Activated naive CD8-positive, alpha-beta T cell treated with anti-CD3 and anti-CD28 coated beads, Interleukin-2, amount 10 ng/mL, durations not matched to agents 7 days and 5 days (primary cell): Measurements from ENCODE around the gene RCOR1. TPM values are rescaled to one million over a fixed set of nuclear protein-coding genes. Genes with fewer than 3 reads are reported as not detected.
A peak's percentile ranks its signal among the peaks of the same experiment; 100 is the strongest.

Source experiments
- ATAC-seq: fragments of 150-1000 bp; cut with Tn5 transposase; one replicate; pipeline ENCODE4 v1.10.0; 2021; ENCODE audit warnings: low read depth, moderate library complexity
- POLR2A ChIA-PET: fragments of 350-600 bp; sonication (Branson Sonifier 250); formaldehyde crosslinking; loops from one replicate; lab custom pipeline; 2021; ENCODE audit warnings: antibody characterized with exemption; lab: Charles Lee
- DNase-seq: peaks from one replicate; pipeline ENCODE4 v3.0.0; 2021
- H3K27ac Mint-ChIP-seq: one replicate; pipeline ENCODE4 v1.8.0; 2022; ENCODE audit warnings: mild to moderate bottlenecking, mixed read lengths
- H3K27me3 Mint-ChIP-seq: one replicate; pipeline ENCODE4 v1.8.0; 2022; ENCODE audit warnings: mild to moderate bottlenecking, moderate library complexity, mixed read lengths
- H3K36me3 Mint-ChIP-seq: one replicate; pipeline ENCODE4 v1.8.0; 2021; ENCODE audit warnings: mild to moderate bottlenecking, mixed read lengths
- H3K4me1 Mint-ChIP-seq: one replicate; pipeline ENCODE4 v1.8.0; 2021; ENCODE audit warnings: mixed read lengths
- H3K4me3 Mint-ChIP-seq: one replicate; pipeline ENCODE4 v1.8.0; 2022; ENCODE audit warnings: mild to moderate bottlenecking, moderate library complexity, mixed read lengths
- H3K9me3 Mint-ChIP-seq: one replicate; pipeline ENCODE4 v1.8.0; 2021; ENCODE audit warnings: mixed read lengths
- total RNA-seq, 2 experiments: library from RNA; stranded (reverse); gene quantifications; one replicate each; pipeline ENCODE4 v1.2.3, GENCODE V29; 2021

The RCOR1 gene
- total RNA-seq, 2 experiments from 2014 or later, result 21.7 to 24.3 TPM

- no peaks in the 10 kb centered on the region for H3K9me3 Mint-ChIP-seq
- peak; percentile 62 for DNase-seq
- POLR2A ChIA-PET, result interaction anchor here (0.6 to 1.2 kb wide), 6 partner anchors 33 to 1859 kb away, joined by 3 to 5 read pairs (median 4); no protein-coding TSS in a partner anchor
- peaks cover 3% of the 10 kb centered on the region for H3K36me3 Mint-ChIP-seq
- peak overlapping the region; percentile 47 for H3K4me3 Mint-ChIP-seq
- peak; percentile 49 for ATAC-seq
- no peaks in the 10 kb centered on the region for H3K27me3 Mint-ChIP-seq
- H3K4me1 Mint-ChIP-seq, result peaks cover 25% of the 10 kb centered on the region
- peak overlapping the region; percentile 79 for H3K27ac Mint-ChIP-seq
Observed at GRCh38 chr14:102774391-102775153, 182.1 kb downstream of the RCOR1 start.

GRCh38 chr14:102775855-102776760, 183.7 kb downstream of the RCOR1 start:
- Mint-ChIP-seq H3K27ac (peak overlapping the region; percentile 87), H3K4me1 (peaks cover 32% of the 10 kb centered on the region), H3K4me3 (peak overlapping the region; percentile 85), H3K27me3 (no peaks in the 10 kb centered on the region), H3K9me3 (no peaks in the 10 kb centered on the region), H3K36me3 (peaks cover 6% of the 10 kb centered on the region)
- ATAC-seq, result no peak
- POLR2A ChIA-PET, result no interaction called here
- peak; percentile 49 for DNase-seq

- ATAC-seq (peak; percentile 73), DNase-seq (peak; percentile 86)
- H3K4me3 Mint-ChIP-seq, result peak within 1 kb of the TSS; percentile 97
- H3K27me3 Mint-ChIP-seq, result no peaks in the 10 kb centered on the region
- H3K9me3 Mint-ChIP-seq, result no peaks in the 10 kb centered on the region
- POLR2A ChIA-PET, result no interaction called here
- peak within 1 kb of the TSS; percentile 93 for H3K27ac Mint-ChIP-seq
- H3K36me3 Mint-ChIP-seq, result peaks cover 8% of the 10 kb centered on the region
- H3K4me1 Mint-ChIP-seq, result peaks cover 33% of the 10 kb centered on the region
Observed at GRCh38 chr14:102776761-102777710, 184.6 kb downstream of the RCOR1 start, which contains the start of gene TRAF3. TRAF3 (plus strand) TSS chr14:102777449; CDS start chr14:102870202, 92,753 bp downstream.

- no peaks in the 10 kb centered on the region for H3K9me3 Mint-ChIP-seq
- DNase-seq (peak; percentile 62), ATAC-seq (peak; percentile 35)
- H3K4me1 Mint-ChIP-seq, result peaks cover 33% of the 10 kb centered on the region
- H3K4me3 Mint-ChIP-seq, result peak overlapping the region; percentile 97
- POLR2A ChIA-PET, result interaction anchor here (1.0 kb wide), 1 partner anchor 18 kb away, joined by 4 read pairs; no protein-coding TSS in a partner anchor
- H3K27ac Mint-ChIP-seq, result peak overlapping the region; percentile 93
- peaks cover 8% of the 10 kb centered on the region for H3K36me3 Mint-ChIP-seq
- no peaks in the 10 kb centered on the region for H3K27me3 Mint-ChIP-seq
Observed at GRCh38 chr14:102777711-102778337, 185.4 kb downstream of the RCOR1 start.

- Mint-ChIP-seq H3K36me3 (peaks cover 8% of the 10 kb centered on the region), H3K4me3 (peak overlapping the region; percentile 97), H3K27me3 (no peaks in the 10 kb centered on the region), H3K9me3 (no peaks in the 10 kb centered on the region), H3K4me1 (peaks cover 34% of the 10 kb centered on the region), H3K27ac (peak overlapping the region; percentile 93)
- ATAC-seq (no peak), DNase-seq (no peak)
- POLR2A ChIA-PET, result interaction anchor here (0.5 to 1.1 kb wide), 3 partner anchors 15 to 31 kb away, joined by 3 to 4 read pairs (median 3); no protein-coding TSS in a partner anchor
Observed at GRCh38 chr14:102778338-102779083, 186.1 kb downstream of the RCOR1 start.

- POLR2A ChIA-PET, result interaction anchor here (1.1 kb wide), 1 partner anchor 14 kb away, joined by 3 read pairs; no protein-coding TSS in a partner anchor
- Mint-ChIP-seq H3K27ac (peak overlapping the region; percentile 93), H3K4me3 (peak overlapping the region; percentile 97), H3K27me3 (no peaks in the 10 kb centered on the region), H3K4me1 (peaks cover 36% of the 10 kb centered on the region), H3K36me3 (peaks cover 8% of the 10 kb centered on the region), H3K9me3 (no peaks in the 10 kb centered on the region)
- DNase-seq (no peak), ATAC-seq (no peak)
Observed at GRCh38 chr14:102779084-102779462, 186.6 kb downstream of the RCOR1 start.

GRCh38 chr14:102779574-102780315, 187.3 kb downstream of the RCOR1 start:
- Mint-ChIP-seq H3K27ac (peak overlapping the region; percentile 27), H3K4me3 (peak overlapping the region; percentile 97), H3K27me3 (no peaks in the 10 kb centered on the region), H3K36me3 (peaks cover 8% of the 10 kb centered on the region), H3K9me3 (no peaks in the 10 kb centered on the region), H3K4me1 (peaks cover 36% of the 10 kb centered on the region)
- no peak for ATAC-seq
- no peak for DNase-seq
- POLR2A ChIA-PET, result no interaction called here

Other genes starting within 250 kb of the RCOR1 start
- 10 to 100 TPM; 29.8 to 35.6 TPM for gene CINP, start 229.8 kb upstream of the RCOR1 start, total RNA-seq
- gene TECPR2, start 229.7 kb upstream of the RCOR1 start, total RNA-seq, result 10 to 100 TPM in 1 of 2 experiments, 1 to 10 TPM in 1; 9.8 to 10.2 TPM
- gene ANKRD9, start 82.9 kb upstream of the RCOR1 start, total RNA-seq, result 1 to 10 TPM; 8.8 to 9.4 TPM
- 10 to 100 TPM; 31.1 to 32.9 TPM for gene TRAF3, start 184.8 kb downstream of the RCOR1 start, total RNA-seq